Measurements from ENCODE around the gene MIF.
"Not testable (repeated sequence)": the region's sequence is repeated elsewhere in the genome, so short reads cannot be mapped to it uniquely, and the experiment has no call there.

The MIF gene

DNA sequence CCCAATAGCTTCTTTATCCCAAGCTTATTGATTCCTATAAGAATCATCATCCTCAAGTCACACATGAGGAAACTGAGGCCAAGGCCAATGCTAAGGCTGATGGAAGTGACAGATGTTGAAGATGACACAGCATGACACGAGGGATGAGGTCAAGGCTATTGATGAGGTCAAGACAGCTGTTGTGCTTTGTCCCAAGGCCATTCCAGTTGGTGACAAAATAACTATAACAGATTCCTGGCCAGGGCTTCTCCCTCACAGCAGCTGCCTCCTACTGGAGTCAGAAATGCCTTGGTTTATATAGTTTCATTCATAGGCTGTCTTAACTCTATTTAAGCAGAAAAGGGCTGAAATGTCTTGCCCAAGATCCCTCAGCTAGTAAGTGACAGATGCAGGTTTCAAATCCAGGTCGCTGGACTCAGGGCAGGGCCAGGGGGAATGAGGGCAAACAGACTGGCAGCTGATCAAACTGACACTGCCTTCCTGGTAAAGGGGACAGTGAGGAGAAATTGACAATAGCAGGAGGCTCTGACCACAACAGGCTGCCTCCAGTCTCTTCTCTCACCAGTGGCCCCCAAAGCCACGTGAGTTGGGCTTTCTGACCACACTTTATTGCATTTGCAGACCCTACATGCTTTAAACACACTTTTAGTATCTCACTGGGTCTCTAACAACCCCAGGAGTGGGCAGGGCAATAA, 16.5 kb downstream of the MIF start:
- CTCF ChIA-PET, result no interaction called here
- TF ChIP-seq CTCF (conservative IDR thresholded peaks at IDR 0.05; ENCODE audit: low read depth), result no peak
- no peak for DNase-seq (ENCODE audit: low spot score)
- H3K27ac ChIP-seq, result no peak overlapping the region
- POLR2A ChIA-PET (ENCODE audit: low non-redundant PET), result no interaction called here

DNA sequence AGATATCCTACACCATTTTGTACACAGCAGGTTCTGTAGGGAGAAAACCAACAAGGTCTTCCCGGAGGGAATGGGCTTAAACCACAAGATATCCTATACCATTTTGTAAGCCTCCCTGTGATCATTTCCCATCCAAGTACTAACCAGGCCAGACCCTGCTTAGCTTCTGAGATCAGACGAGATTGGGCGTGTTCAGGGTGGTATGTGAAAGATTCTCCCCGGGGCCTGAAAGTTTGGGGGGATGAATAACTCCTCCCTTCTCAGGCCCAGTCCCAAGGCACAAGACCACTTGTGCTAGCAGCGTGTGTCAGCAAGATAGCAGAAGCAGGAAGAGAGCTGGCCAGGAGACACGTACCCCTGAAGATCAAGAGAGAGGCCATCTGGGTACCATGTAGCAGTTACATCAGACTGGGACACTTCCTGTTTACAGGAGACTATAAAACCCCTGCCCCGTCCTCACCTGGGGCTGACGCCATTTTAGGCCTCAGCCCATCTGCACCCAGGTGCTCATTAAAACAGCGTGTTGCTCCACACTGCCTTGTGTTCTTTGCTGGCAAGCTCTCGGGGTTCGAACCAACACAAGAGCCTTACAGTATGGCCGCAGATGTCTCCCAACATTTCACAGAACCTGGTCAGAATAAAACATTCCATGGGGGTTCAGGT, 17.3 kb downstream of the MIF start:
- POLR2A ChIA-PET (ENCODE audit: low non-redundant PET), result no interaction called here
- DNase-seq (ENCODE audit: low spot score), result no peak
- CTCF ChIA-PET, result no interaction called here
- TF ChIP-seq CTCF (conservative IDR thresholded peaks at IDR 0.05; ENCODE audit: low read depth), result no peak
- H3K27ac ChIP-seq, result no peak overlapping the region

GRCh38 chr22:23912293-23912903, 18.2 kb downstream of the MIF start:
- no peak for DNase-seq (ENCODE audit: low spot score)
- H3K27ac ChIP-seq, result no peak overlapping the region
- POLR2A ChIA-PET (ENCODE audit: low non-redundant PET), result no interaction called here
- CTCF ChIA-PET, result no interaction called here
- no peak for TF ChIP-seq CTCF (conservative IDR thresholded peaks at IDR 0.05; ENCODE audit: low read depth)

DNA sequence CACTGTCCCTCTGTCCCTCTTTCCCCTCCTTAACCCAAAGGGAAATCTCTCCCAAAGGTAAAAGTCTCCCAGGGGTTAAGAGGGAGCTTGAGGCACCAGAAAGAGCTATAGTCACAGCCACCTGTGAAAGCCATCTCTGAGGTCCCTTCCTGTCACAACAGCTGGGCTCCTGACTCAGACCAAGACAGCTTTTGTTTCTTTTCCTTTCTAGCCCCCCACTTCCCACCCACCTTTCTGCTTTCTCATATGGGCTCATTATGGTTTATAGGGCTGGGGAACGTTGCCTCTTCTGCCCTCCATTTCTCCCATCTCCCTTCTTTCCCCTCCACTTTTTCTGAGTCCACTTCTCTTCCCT, 19.1 kb downstream of the MIF start:
- ChIA-PET POLR2A (ENCODE audit: low non-redundant PET) (interaction anchor here (0.9 to 1.6 kb wide), 3 partner anchors 10 to 19 kb away, joined by 3 to 7 read pairs (median 4); partner anchors contain the start of gene MIF), CTCF (no interaction called here)
- TF ChIP-seq CTCF (conservative IDR thresholded peaks at IDR 0.05; ENCODE audit: low read depth), result no peak
- DNase-seq (ENCODE audit: low spot score), result no peak
- peak overlapping the region; percentile 90 for H3K27ac ChIP-seq

- H3K27ac ChIP-seq, result peak overlapping the region; percentile 90
- no peak for TF ChIP-seq CTCF (conservative IDR thresholded peaks at IDR 0.05; ENCODE audit: low read depth)
- DNase-seq (ENCODE audit: low spot score), result peak; percentile 98
- ChIA-PET POLR2A (ENCODE audit: low non-redundant PET) (interaction anchor here (0.9 to 1.6 kb wide), 3 partner anchors 10 to 19 kb away, joined by 3 to 7 read pairs (median 4); partner anchors contain the start of gene MIF), CTCF (no interaction called here)
Measured at GRCh38 chr22:23913661-23914353, 19.6 kb downstream of the MIF start.

GRCh38 chr22:23915290-23915689, 21.1 kb downstream of the MIF start:
- H3K27ac ChIP-seq, result no peak overlapping the region
- no peak for DNase-seq (ENCODE audit: low spot score)
- ChIA-PET POLR2A (ENCODE audit: low non-redundant PET) (no interaction called here), CTCF (no interaction called here)
- no peak for TF ChIP-seq CTCF (conservative IDR thresholded peaks at IDR 0.05; ENCODE audit: low read depth)

DNA sequence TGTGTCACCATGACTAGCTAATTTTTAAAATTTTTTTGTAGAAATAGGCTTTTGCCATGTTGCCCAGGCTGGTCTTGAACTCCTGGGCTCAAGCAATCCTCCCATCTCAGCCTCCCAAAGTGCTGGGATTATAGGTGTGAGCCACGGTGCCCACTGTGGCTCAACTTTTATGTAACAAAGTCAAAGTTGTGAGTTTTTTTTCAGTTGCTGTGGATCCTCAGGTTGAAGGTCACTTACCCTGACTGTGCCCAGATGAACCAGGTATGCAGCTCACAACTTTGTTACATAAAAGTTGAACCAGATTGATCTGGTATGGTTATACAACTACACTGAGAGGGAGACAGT, 26.1 kb downstream of the MIF start:
- POLR2A ChIA-PET (ENCODE audit: low non-redundant PET); DNase-seq (ENCODE audit: low spot score): not testable (repeated sequence)
- peak overlapping the region; percentile 9; the same call in 1 of the 2 replicates for H3K27ac ChIP-seq
- CTCF ChIA-PET, result interaction anchor here (0.6 kb wide), 1 partner anchor 122 kb away, joined by 4 read pairs; no protein-coding TSS in a partner anchor

DNA sequence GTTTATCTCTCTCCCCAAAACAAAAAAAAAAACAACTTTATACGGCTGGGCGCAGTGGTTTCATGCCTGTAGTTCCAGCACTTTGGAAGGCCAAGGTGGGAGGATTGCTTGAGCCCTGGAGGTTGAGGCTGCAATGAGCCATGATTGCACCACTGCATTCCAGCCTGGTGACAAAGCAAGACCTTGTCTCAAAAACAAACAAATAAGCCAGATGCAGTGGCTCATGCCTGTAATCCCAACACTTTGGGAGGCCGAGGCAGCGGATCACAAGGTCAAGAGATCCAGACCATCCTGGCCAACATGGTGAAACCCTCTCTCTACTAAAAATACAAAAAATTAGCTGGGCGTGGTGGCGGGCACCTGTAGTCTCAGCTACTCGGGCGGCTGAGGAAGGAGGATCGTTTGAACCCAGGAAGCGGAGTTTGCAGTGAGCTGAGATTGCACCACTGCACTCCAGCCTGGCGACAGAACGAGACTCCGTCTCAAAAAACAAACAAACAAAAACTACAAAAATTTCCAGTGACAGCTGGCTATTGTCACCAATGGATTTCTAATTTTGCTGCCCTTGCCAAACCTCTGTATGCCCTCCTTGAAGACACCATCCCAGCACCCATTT, 27.5 kb downstream of the MIF start:
- H3K27ac ChIP-seq, result peak overlapping the region; percentile 50
- CTCF ChIA-PET; POLR2A ChIA-PET (ENCODE audit: low non-redundant PET); DNase-seq (ENCODE audit: low spot score): not testable (repeated sequence)

Data from RWPE1 (cell line).